Upper lobe of left lung (tissue), 6 donors: ENCODE data around the gene PRKCZ. TPM values are rescaled to one million over a fixed set of nuclear protein-coding genes. Genes with fewer than 3 reads are reported as not detected.
A peak's percentile ranks its signal among the peaks of the same experiment; 100 is the strongest.

Experiments used
- ATAC-seq, 2 donors: fragments of 200-7000 bp; cut with Tn5 transposase; one replicate each; pipeline ENCODE4 v1.9.1; 2022; ENCODE audit warnings: mild to moderate bottlenecking in 2 of 2, moderate library complexity in 2 of 2; ENCODE audit not compliant: low FRiP score in 2 of 2
- DNase-seq, 2 donors: peaks; one replicate each; pipeline ENCODE4 v3.0.0-alpha.2; 2019 to 2020
- H3K27ac ChIP-seq, 4 donors: fragments of 200-600 bp; sonication (generic); one replicate each; pipeline ENCODE4 v1.5.1; 2016 to 2019
- H3K27me3 ChIP-seq, 4 donors: fragments of 200-600 bp; sonication (generic); one replicate each; pipeline ENCODE4 v1.5.1; 2017 to 2019
- H3K36me3 ChIP-seq, 4 donors: fragments of 200-600 bp; sonication (generic); one replicate each; pipeline ENCODE4 v1.5.1; 2016 to 2019
- H3K4me1 ChIP-seq, 4 donors: fragments of 200-600 bp; sonication (generic); one replicate each; pipeline ENCODE4 v1.5.1; 2018 to 2019
- H3K4me3 ChIP-seq, 4 donors: fragments of 200-600 bp; sonication (generic); one replicate each; pipeline ENCODE4 v1.5.1; 2017 to 2019; ENCODE audit warnings: mild to moderate bottlenecking in 2 of 4, moderate library complexity in 1 of 4
- H3K9me3 ChIP-seq, 4 donors: fragments of 200-600 bp; sonication (generic); one replicate each; pipeline ENCODE4 v1.5.1; 2018 to 2019
- CTCF ChIP-seq, 6 experiments: fragments of 450-650 bp in 4 of 6; fragments of 200-600 bp in 2 of 6; sonication (generic) in 2 of 6; IDR thresholded peaks; one replicate each; pipeline ENCODE4 v1.5.1; 2016 to 2019; ENCODE audit warnings: antibody characterized with exemption in 6 of 6
- EP300 ChIP-seq, 4 donors: sonication (generic); formaldehyde crosslinking; IDR thresholded peaks; one replicate each; pipeline ENCODE4 v1.5.1; 2017; ENCODE audit warnings: antibody characterized with exemption in 4 of 4, control low read depth in 2 of 4
- POLR2A ChIP-seq, 4 donors: fragments of 450-650 bp; IDR thresholded peaks; one replicate each; pipeline ENCODE4 v1.5.1; 2016 to 2017; ENCODE audit warnings: antibody characterized with exemption in 4 of 4, mild to moderate bottlenecking in 2 of 4
- POLR2AphosphoS5 ChIP-seq, 2 donors: sonication (generic); formaldehyde crosslinking; IDR thresholded peaks; one replicate each; pipeline ENCODE4 v1.5.1; 2017; ENCODE audit warnings: antibody characterized with exemption in 2 of 2
- WGBS, 2 donors: methylation state at CpG; one replicate each; pipeline ENCODE4 v1.1.5; 2017 to 2018; 5-methylcytosine and 5-hydroxymethylcytosine counted together
- total RNA-seq, 6 donors: library from RNA; depleted of rRNA in 4 of 6; stranded (reverse); fragments of >200 nt in 4 of 6; gene quantifications; one replicate each; pipeline versions ENCODE4 v1.1.0 to v1.2.1, GENCODE V29; 2016 to 2021
- donor health status: DM: no; HTN: no; CAD: no; lungs with moderate emphysema.
- donor health status: DM: no; HTN: yes; CAD: no; lungs with severe emphysema.

Gene PRKCZ
- total RNA-seq, 6 donors from 2014 or later: 107 to 169 (median 138) TPM

- H3K4me3 ChIP-seq: peak overlapping the region in 3 of 4 donors; percentile 19 to 42 (median 35)
- peak in 1 of 2 donors; percentile 0 for ATAC-seq
These were observed 162.0 kb downstream of the PRKCZ start for GRCh38 chr1:2212274-2212531.

GRCh38 chr1:2212532-2213491 is 162.6 kb downstream of the PRKCZ start:
- WGBS, 2 donors: 6 to 7% methylated on average over 9 to 47 of the region's 49 CpGs

More at GRCh38 chr1:2212274-2212531, 162.0 kb downstream of the PRKCZ start:
- 26 to 55% methylated on average over 6 to 7 of the region's 10 CpGs for WGBS, 2 donors
- Histone ChIP-seq H3K36me3 (no peaks in the 10 kb centered on the region), H3K9me3 (no peaks in the 10 kb centered on the region), H3K27me3 (no peaks in the 10 kb centered on the region), H3K4me1 (peaks cover 52 to 73% (median 56%) of the 10 kb centered on the region in 4 donors), H3K27ac (peak overlapping the region; percentile 89 to 95 (median 92))
- peak in 1 of 2 donors; percentile 79 for DNase-seq
- TF ChIP-seq POLR2A (IDR thresholded peaks at IDR 0.05): no peak
- TF ChIP-seq CTCF (IDR thresholded peaks at IDR 0.05): no peak
- TF ChIP-seq EP300 (IDR thresholded peaks at IDR 0.05): no peak

GRCh38 chr1:2213576-2214505 is 163.6 kb downstream of the PRKCZ start:
- Histone ChIP-seq H3K4me1 (peaks cover 39 to 57% (median 41%) of the 10 kb centered on the region in 4 donors), H3K27me3 (no peaks in the 10 kb centered on the region)
- 47 to 55% methylated on average over 13 to 17 of the region's 32 CpGs for WGBS, 2 donors

More at GRCh38 chr1:2212532-2213491, 162.6 kb downstream of the PRKCZ start:
- no peaks in the 10 kb centered on the region for H3K27me3 ChIP-seq
- H3K4me1 ChIP-seq: peaks cover 47 to 67% (median 50%) of the 10 kb centered on the region in 4 donors
- H3K4me3 ChIP-seq: peak overlapping the region in 3 of 4 donors; percentile 19 to 42 (median 35)
- no peaks in the 10 kb centered on the region for H3K9me3 ChIP-seq
- peak; percentile 87 to 95 for DNase-seq
- peak; percentile 81 to 84 for TF ChIP-seq POLR2AphosphoS5 (IDR thresholded peaks at IDR 0.05)
- peak in 3 of 4 donors; percentile 11 to 53 (median 18) for TF ChIP-seq EP300 (IDR thresholded peaks at IDR 0.05)
- peak; percentile 35 to 72 (median 56) for TF ChIP-seq CTCF (IDR thresholded peaks at IDR 0.05)
- TF ChIP-seq POLR2A (IDR thresholded peaks at IDR 0.05): peak in 1 of 4 donors; percentile 58
- peak overlapping the region; percentile 89 to 95 (median 92) for H3K27ac ChIP-seq
- H3K36me3 ChIP-seq: no peaks in the 10 kb centered on the region
- ATAC-seq: peak; percentile 73 to 79

More at GRCh38 chr1:2213576-2214505, 163.6 kb downstream of the PRKCZ start:
- Histone ChIP-seq H3K4me3 (peak overlapping the region in 2 of 4 donors; percentile 35 to 42), H3K27ac (peak overlapping the region; percentile 89 to 95 (median 92)), H3K36me3 (no peaks in the 10 kb centered on the region), H3K9me3 (no peaks in the 10 kb centered on the region)
- ATAC-seq: peak; percentile 42 to 84
- DNase-seq: peak; percentile 69 to 91
- peak in 1 of 4 donors; percentile 57 for TF ChIP-seq EP300 (IDR thresholded peaks at IDR 0.05)
- no peak for TF ChIP-seq POLR2A (IDR thresholded peaks at IDR 0.05)
- peak; percentile 8 to 70 for TF ChIP-seq POLR2AphosphoS5 (IDR thresholded peaks at IDR 0.05)
- TF ChIP-seq CTCF (IDR thresholded peaks at IDR 0.05): peak in 1 of 6 experiments; percentile 7
